H54 (cell line): ENCODE data around the gene TBPL2.
"Not testable (repeated sequence)": the region's sequence is repeated elsewhere in the genome, so short reads cannot be mapped to it uniquely, and the experiment has no call there.

Experiments
- DNase-seq: peaks from one replicate; pipeline ENCODE4 v3.0.0; 2011; ENCODE audit warnings: low spot score, mixed read lengths; ENCODE audit not compliant: insufficient read length
- FAIRE-seq: peaks from 3 replicates; lab custom pipeline; 2011; peaks lifted over from hg19 to GRCh38; lab: Jason Lieb, UNC
- POLR2A ChIP-seq: IDR thresholded peaks from 2 replicates; pipeline ENCODE4 v1.6.1; 2011; ENCODE audit warnings: low read depth, mild to moderate bottlenecking, low read length

The TBPL2 gene

GRCh38 chr14:55432628-55433027 lies 7.8 kb downstream of the TBPL2 start:
- no peak for FAIRE-seq
- no peak for DNase-seq
- TF ChIP-seq POLR2A: no peak

- peak; percentile 34 for DNase-seq
- FAIRE-seq: peak; percentile 48
- TF ChIP-seq POLR2A: no peak
Measured at GRCh38 chr14:55430024-55430690, 10.3 kb downstream of the TBPL2 start.

GRCh38 chr14:55427439-55427838 lies 13.0 kb downstream of the TBPL2 start:
- FAIRE-seq (no peak), DNase-seq (no peak)
- no peak for TF ChIP-seq POLR2A

- no peak for TF ChIP-seq POLR2A
- FAIRE-seq (no peak), DNase-seq (no peak)
Measured at GRCh38 chr14:55426891-55427290, 13.5 kb downstream of the TBPL2 start.

GRCh38 chr14:55425091-55425490 lies 15.3 kb downstream of the TBPL2 start:
- DNase-seq (no peak), FAIRE-seq (no peak)
- TF ChIP-seq POLR2A: no peak

GRCh38 chr14:55423969-55424368 lies 16.4 kb downstream of the TBPL2 start:
- no peak for DNase-seq
- no peak for TF ChIP-seq POLR2A
- FAIRE-seq: no peak

- not testable (repeated sequence) for FAIRE-seq
Measured at GRCh38 chr14:55422338-55422737, 18.1 kb downstream of the TBPL2 start.

GRCh38 chr14:55419663-55420062 lies 20.8 kb downstream of the TBPL2 start:
- no peak for TF ChIP-seq POLR2A
- DNase-seq (no peak), FAIRE-seq (no peak)

More at GRCh38 chr14:55422338-55422737, 18.1 kb downstream of the TBPL2 start:
- DNase-seq: not testable (repeated sequence)

GRCh38 chr14:55418411-55418810 lies 22.0 kb downstream of the TBPL2 start:
- no peak for TF ChIP-seq POLR2A
- DNase-seq (no peak), FAIRE-seq (no peak)

GRCh38 chr14:55417955-55418354 lies 22.5 kb downstream of the TBPL2 start:
- DNase-seq (no peak), FAIRE-seq (no peak)
- no peak for TF ChIP-seq POLR2A

- FAIRE-seq: no peak
- no peak for TF ChIP-seq POLR2A
- no peak for DNase-seq
Measured at GRCh38 chr14:55416866-55417265, 23.6 kb downstream of the TBPL2 start.

- FAIRE-seq (no peak), DNase-seq (no peak)
- no peak for TF ChIP-seq POLR2A
Measured at GRCh38 chr14:55414551-55414950, 25.9 kb downstream of the TBPL2 start.

GRCh38 chr14:55412676-55413075 lies 27.7 kb downstream of the TBPL2 start:
- DNase-seq (no peak), FAIRE-seq (no peak)
- TF ChIP-seq POLR2A: no peak

GRCh38 chr14:55411426-55412389 lies 28.7 kb downstream of the TBPL2 start, which contains the start of gene ATG14:
Gene ATG14, minus strand, starts transcription at chr14:55411830. Its CDS starts 8 bp downstream, at chr14:55411822.
- peak; percentile 50 for FAIRE-seq

GRCh38 chr14:55410876-55411275 lies 29.5 kb downstream of the TBPL2 start:
- FAIRE-seq (no peak), DNase-seq (no peak)
- no peak for TF ChIP-seq POLR2A

More at GRCh38 chr14:55411426-55412389, 28.7 kb downstream of the TBPL2 start, which contains the start of gene ATG14:
- no peak; the same call in 1 of the 2 replicates for TF ChIP-seq POLR2A
- peak; percentile 59 for DNase-seq
